Measurements from ENCODE around the gene FSCN2. TPM values are rescaled to one million over a fixed set of nuclear protein-coding genes. Genes with fewer than 3 reads are reported as not detected.

Gene FSCN2
- total and polyA plus RNA-seq, 11 donors, result 0.22 to 0.72 (median 0.38) TPM; not detected in 3

DNA sequence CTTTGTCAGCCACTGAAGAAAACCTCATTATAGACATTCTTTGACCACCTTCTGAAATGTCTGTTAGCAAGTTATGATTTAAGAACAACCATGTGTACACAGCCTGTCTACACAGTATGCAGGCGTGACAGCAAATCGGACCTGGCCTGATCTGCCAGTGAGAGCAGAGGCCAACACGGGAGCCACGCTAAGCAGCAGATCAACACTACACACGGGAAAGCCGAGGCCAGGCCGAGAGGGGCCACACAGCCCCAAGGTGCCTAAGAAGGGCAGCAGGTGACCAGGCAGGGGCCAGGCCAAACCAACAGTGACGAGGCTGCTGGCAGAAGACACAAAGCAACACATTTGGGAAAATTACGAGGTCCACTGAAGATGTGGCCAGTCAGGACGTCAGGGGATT lies 40.2 kb downstream of the FSCN2 start:
- Histone ChIP-seq H3K27ac (peak overlapping the region in 4 of 12 donors; percentile 27 to 79 (median 72)), H3K9me3 (no peaks in the 10 kb centered on the region), H3K36me3 (peaks cover 6 to 100% (median 92%) of the 10 kb centered on the region in 9 donors), H3K4me3 (no peak overlapping the region), H3K4me1 (peaks cover 9 to 43% (median 21%) of the 10 kb centered on the region in 12 donors), H3K27me3 (no peaks in the 10 kb centered on the region)
- TF ChIP-seq, protein P1, sequence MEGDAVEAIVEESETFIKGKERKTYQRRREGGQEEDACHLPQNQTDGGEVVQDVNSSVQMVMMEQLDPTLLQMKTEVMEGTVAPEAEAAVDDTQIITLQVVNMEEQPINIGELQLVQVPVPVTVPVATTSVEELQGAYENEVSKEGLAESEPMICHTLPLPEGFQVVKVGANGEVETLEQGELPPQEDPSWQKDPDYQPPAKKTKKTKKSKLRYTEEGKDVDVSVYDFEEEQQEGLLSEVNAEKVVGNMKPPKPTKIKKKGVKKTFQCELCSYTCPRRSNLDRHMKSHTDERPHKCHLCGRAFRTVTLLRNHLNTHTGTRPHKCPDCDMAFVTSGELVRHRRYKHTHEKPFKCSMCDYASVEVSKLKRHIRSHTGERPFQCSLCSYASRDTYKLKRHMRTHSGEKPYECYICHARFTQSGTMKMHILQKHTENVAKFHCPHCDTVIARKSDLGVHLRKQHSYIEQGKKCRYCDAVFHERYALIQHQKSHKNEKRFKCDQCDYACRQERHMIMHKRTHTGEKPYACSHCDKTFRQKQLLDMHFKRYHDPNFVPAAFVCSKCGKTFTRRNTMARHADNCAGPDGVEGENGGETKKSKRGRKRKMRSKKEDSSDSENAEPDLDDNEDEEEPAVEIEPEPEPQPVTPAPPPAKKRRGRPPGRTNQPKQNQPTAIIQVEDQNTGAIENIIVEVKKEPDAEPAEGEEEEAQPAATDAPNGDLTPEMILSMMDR (IDR thresholded peaks at IDR 0.05), result no peak
- TF ChIP-seq POLR2A (IDR thresholded peaks at IDR 0.05), result no peak
- DNase-seq, result no peak
- WGBS, 4 donors, result 86 to 96% (median 90%) methylated on average over 10 of the region's 10 CpGs
- intact Hi-C loops (cut with DNase I), result no loop called here
- no peak for ATAC-seq

- Histone ChIP-seq H3K36me3 (peaks cover 6 to 100% (median 89%) of the 10 kb centered on the region in 9 donors), H3K4me1 (peaks cover 9 to 34% (median 21%) of the 10 kb centered on the region in 12 donors), H3K9me3 (no peaks in the 10 kb centered on the region), H3K27ac (no peak overlapping the region), H3K27me3 (no peaks in the 10 kb centered on the region), H3K4me3 (no peak overlapping the region)
- intact Hi-C loops (cut with DNase I), result no loop called here
- 94 to 96% (median 96%) methylated on average over 17 to 18 of the region's 18 CpGs for WGBS, 4 donors
- TF ChIP-seq, protein P1 (IDR thresholded peaks at IDR 0.05), result no peak
- TF ChIP-seq POLR2A (IDR thresholded peaks at IDR 0.05), result no peak
- ATAC-seq (no peak), DNase-seq (no peak)
These were observed 41.9 kb downstream of the FSCN2 start for GRCh38 chr17:81569986-81570514.

DNA sequence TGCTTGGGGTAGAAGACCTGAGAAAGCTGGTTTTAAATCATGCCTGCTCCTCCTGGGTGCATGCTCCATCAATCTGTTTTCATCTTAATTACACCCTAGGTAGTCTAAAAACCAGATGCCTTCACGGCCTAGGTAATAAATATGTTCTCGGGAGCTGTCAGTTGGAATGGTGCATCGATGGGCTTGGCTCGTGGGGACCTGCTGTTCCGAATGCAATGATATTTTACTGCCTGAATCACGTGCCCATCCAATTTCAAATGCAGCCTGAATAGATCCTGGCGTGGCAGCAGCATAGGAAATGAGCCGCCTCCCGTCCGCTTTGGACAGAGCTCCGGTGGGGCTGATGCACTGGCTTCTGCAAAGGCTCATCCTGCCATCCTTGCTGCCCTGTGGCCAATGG lies 42.8 kb downstream of the FSCN2 start:
- H3K9me3 ChIP-seq, result no peaks in the 10 kb centered on the region
- no peak for ATAC-seq
- H3K27ac ChIP-seq, result no peak overlapping the region
- H3K4me1 ChIP-seq, result peaks cover 9 to 27% (median 18%) of the 10 kb centered on the region in 12 donors
- no peak for DNase-seq
- WGBS, 4 donors, result 89 to 92% (median 90%) methylated on average over 9 to 11 of the region's 11 CpGs
- TF ChIP-seq, protein P1 (IDR thresholded peaks at IDR 0.05), result no peak
- no peak for TF ChIP-seq POLR2A (IDR thresholded peaks at IDR 0.05)
- no peaks in the 10 kb centered on the region for H3K27me3 ChIP-seq
- H3K4me3 ChIP-seq, result no peak overlapping the region
- H3K36me3 ChIP-seq, result peaks cover 3 to 98% (median 86%) of the 10 kb centered on the region in 9 donors
- intact Hi-C loops (cut with DNase I), result no loop called here

DNA sequence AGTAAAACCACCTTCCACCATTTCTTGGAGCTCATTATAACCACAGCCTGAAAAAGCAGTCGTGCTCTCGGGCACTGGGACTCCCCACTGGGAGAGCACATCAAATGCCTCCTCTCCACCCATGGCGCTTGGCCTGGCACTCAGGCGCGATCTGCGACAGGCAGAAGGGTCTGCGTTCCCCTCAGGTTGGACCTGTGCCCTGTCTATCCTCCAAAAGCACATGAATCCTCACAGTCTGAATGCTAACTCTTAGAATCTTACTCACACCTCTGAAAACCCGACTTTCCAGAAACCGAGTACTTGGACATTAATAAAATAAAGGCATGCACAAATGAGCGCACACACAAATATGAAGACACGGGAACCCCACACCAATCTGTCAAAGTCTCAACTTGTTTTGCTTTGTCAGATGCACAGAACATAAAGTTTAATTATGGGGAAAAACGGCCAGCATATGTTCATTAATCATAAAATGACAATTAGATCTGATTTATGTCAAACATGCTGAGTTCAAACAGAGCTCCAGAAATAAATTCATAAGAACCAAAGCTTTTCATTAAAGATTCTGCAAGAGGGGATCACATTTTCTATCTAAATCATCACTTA lies 44.5 kb downstream of the FSCN2 start:
- 96 to 97% (median 96%) methylated on average over 12 of the region's 12 CpGs for WGBS, 4 donors
- peaks cover 3 to 95% (median 76%) of the 10 kb centered on the region in 9 donors for H3K36me3 ChIP-seq
- intact Hi-C loops (cut with DNase I), result no loop called here
- DNase-seq (no peak), ATAC-seq (no peak)
- no peaks in the 10 kb centered on the region for H3K27me3 ChIP-seq
- no peaks in the 10 kb centered on the region for H3K9me3 ChIP-seq
- no peak overlapping the region for H3K27ac ChIP-seq
- no peak overlapping the region for H3K4me3 ChIP-seq
- no peak for TF ChIP-seq POLR2A (IDR thresholded peaks at IDR 0.05)
- TF ChIP-seq, protein P1 (IDR thresholded peaks at IDR 0.05), result no peak
- H3K4me1 ChIP-seq, result peaks cover 0 to 23% (median 12%) of the 10 kb centered on the region in 12 donors
